Measurements from ENCODE around the gene FNBP1.
A peak's percentile ranks its signal among the peaks of the same experiment; 100 is the strongest.

FNBP1 gene

DNA sequence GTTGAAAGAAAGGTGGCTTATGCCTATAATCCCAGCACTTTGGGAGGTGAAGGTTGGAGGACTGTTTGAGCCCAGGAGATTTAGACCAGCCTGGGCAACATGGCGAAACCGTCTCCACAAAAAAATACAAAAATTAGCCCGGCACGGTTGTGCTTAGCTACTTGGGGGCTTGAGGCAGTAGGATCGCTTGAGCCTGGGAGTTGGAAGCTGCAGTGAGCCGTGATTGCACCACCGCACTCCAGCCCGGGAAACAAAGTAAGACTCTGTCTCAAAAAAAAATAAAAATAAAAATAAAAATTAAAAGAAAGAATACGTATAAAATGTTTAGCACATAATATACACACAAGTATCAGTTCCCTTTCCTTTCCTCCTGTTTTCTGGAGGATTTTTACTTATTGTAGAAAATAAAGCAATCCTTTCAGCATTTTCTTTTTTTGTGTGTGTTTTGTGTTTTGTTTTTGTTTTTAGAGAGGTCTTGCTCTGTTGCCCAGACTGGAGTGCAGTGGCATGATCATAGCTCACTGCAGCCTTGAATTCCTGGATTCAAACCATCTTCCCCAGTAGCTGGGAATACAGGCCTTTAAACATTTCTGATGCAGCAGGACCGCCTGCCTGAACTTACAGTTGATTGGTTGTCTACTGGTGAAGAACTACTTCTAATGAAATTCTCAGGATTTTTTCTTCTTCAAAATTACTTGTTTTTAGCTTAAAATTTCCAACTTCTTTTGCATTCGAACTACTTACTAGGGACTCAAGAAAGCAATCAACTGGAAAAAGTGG, 6.6 kb upstream of the FNBP1 start:
- H3K4me3 ChIP-seq (ENCODE audit: low read length): no peak overlapping the region
- no peak for DNase-seq (ENCODE audit: low read depth, low spot score)

DNA sequence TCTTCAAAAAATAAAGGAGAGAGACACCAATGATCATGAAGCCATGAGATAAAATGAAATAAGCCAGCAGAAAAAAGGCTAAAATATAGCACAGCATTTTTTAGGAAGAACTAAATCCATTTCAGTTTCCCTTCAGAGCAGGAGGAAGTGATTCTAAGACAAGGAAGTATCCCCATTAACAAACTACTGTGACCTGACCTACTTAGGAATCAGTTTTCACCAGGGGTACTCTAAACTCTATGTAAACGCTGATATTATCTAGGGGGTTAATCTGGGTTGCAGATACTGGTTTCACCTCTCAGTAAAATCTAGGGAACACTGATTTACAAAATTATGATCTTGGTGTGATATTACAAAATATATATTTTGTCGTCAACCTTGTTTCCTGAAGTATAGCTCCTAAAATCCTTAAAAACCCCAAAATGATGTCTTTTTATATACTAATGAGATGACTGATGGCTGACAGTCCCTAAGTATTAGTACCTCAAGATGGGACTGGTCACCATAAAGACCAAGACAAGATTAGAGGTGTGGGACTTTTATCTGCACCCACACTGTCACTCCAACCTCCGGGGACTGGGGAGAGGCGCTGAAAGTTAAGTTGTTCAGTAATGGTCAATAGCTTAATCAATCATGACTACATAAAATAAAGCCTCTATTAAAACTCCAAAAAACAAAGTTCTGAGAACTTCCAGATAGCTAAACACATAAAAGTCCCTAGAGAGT, 2.9 kb upstream of the FNBP1 start:
- no peak for DNase-seq (ENCODE audit: low read depth, low spot score)
- H3K4me3 ChIP-seq (ENCODE audit: low read length): no peak overlapping the region

DNA sequence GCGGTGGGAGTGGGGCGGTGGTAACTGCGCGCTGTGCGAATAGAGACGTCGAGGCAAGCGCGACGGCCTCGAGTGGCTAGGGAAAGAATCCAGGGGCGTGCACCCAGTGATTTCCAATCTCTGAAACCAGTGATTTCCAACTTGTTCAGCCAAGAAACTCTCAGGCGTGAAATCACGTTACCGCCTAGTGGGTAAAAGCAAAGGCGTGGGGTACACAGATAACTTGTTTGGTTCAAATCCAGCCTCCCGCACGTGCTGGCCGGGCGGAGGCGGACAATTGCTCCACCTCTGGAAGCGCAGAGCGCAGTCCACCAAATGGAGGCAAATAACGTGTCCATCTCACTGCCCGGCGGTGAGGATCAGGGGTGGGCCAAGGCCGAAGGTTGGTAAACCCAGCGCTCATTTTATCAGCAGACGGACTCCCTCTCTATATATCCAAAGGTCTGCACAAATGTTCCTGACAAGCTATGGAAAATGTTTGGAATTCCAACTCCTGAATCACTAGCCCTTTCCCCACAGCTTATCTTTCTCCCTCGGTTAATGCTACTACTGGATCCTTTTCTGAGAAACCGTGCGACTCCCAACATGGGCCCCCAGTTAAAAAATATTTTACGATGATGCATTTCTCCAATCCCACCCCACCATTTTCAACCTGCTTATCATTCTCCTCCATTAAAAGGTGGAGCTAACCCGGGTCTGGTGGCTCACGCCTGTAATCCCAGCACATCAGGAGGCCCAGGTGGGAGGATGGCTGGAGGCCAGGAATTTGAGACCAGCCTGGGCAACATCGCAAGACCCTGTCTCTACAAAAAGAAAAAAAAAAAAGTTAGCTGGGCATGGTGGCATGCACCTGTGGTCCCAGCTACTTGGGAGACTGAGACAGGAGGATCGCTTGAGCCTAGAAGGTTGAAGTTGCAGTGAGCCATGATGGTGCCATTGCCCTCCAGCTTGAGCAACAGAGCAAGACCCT, 950 bp upstream of the FNBP1 start:
- H3K4me3 ChIP-seq (ENCODE audit: low read length): peak overlapping the region; percentile 57
- no peak for DNase-seq (ENCODE audit: low read depth, low spot score)

- DNase-seq (ENCODE audit: low read depth, low spot score): no peak
- H3K4me3 ChIP-seq (ENCODE audit: low read length): peak overlapping the region; percentile 74
Observed at GRCh38 chr9:130042406-130042884, 544 bp downstream of the FNBP1 start.

DNA sequence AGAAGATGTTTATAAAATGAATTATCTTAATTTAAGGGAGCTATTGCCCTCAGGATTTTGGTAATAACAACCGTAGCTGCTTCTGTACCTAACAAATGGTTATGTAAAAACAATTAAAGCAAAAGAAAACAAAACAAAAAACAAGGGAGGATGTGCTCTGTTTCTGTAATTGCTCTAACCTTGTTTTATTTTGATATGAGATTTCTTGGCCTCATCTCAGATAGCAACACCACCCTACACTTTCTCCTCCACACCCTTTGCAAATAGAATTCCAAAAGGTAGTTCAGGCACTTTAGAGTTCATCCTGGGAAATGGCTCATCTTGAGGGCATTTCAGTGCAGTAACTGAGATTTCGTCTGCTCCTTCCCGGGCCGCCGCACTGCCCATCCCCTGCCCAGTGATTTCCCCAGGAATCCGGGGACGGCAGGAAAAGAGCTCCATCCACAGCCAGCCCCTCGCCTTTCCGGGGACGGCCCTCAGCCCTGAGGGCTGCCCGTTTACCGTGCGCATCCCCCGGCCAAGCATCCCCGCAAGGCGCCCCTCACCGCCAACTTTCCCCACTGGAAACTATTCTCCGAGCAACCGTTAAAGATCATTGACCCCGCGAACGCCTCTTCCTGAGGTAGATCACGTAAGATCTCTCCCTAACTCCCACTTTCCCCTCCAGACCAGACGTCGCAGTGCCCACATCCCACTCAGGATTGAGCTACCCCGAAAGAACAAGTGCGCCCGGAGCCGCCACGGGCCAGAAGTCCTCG, 1.2 kb downstream of the FNBP1 start:
- H3K4me3 ChIP-seq (ENCODE audit: low read length): peak overlapping the region; percentile 74
- DNase-seq (ENCODE audit: low read depth, low spot score): no peak

DNA sequence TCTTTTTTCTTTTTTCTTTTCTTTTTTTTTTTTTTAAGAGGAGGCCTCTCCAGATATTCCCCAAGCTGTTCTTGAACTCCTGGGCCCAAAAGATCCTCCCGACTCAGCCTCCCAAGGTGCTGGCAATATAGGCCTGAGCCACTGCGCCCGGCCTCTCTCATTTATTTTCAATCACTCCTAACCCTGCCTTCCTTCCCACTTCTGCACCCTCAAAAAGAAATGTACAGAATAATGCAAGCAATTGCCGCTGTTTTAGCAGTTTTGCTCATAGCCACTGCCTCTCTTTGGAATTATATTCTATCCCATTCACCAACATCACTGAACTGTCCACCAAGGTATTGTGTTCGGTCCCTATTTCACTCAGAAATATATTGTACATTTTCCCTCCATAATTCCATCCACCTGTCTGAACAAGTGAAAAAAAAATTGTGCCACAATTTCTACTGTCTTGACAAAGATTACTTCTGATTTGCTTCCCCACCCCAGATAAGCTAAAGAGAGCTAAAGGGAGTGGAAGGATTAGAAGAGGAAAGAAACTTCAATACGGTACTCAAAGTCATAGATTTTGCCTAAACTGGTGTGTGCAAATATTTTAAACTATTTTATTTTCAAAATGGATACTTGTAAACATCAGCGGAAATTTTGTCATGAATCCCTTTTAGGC, 1.9 kb downstream of the FNBP1 start:
- no peak for DNase-seq (ENCODE audit: low read depth, low spot score)
- peak overlapping the region; percentile 74 for H3K4me3 ChIP-seq (ENCODE audit: low read length)

DNA sequence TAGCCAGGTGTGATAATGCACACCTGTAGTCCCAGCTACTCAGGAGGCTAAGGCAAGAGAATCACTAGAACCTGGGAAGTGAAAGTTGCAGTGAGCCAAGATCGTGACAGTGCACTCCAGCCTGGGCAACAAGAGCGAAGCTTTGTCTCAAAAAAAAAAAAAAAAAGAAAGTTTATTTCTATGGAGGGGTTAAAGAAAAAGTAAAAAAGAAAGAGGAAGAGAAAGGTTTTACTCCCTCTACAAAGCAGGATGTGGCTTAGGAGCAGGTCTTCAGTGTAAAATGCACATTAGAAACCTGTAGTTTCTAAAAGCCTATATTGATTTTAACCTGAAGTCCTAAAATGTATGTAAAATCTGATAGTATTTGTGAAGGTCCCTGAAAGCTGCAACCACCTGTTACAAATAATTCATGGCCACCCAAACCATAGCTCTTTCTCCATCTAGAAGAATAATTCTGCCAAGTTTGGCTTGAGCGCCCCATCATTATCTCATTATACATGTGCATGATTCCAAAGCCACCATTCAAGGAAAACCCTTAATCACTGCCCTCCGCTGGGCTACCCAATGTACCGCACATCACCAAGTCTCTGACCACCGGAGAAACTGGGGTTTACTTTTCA, 3.4 kb downstream of the FNBP1 start:
- peak; percentile 67 for DNase-seq (ENCODE audit: low read depth, low spot score)
- peak overlapping the region; percentile 74 for H3K4me3 ChIP-seq (ENCODE audit: low read length)

DNA sequence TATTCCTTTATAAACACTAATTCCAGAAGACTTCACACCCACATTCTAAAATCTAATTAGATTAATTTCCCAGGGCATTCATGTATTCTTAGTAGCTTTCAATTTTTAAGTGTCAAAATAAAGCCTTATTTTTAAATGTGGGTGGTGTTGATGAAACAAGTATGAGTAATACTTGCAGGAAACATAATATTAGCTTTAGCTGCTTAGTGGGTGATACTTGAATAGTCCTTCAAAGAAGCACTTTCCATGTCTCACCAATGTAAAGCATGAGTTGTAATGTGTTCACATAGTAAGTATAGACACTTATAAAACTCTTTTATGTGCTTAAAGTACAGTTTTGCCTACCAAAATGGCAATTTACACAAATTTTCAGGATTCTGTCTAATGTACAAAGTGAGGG, 6.9 kb downstream of the FNBP1 start:
- DNase-seq (ENCODE audit: low read depth, low spot score): no peak
- no peak overlapping the region for H3K4me3 ChIP-seq (ENCODE audit: low read length)

GRCh38 chr9:130034570-130034969, 8.4 kb downstream of the FNBP1 start:
- H3K4me3 ChIP-seq (ENCODE audit: low read length): no peak overlapping the region
- DNase-seq (ENCODE audit: low read depth, low spot score): no peak

DNA sequence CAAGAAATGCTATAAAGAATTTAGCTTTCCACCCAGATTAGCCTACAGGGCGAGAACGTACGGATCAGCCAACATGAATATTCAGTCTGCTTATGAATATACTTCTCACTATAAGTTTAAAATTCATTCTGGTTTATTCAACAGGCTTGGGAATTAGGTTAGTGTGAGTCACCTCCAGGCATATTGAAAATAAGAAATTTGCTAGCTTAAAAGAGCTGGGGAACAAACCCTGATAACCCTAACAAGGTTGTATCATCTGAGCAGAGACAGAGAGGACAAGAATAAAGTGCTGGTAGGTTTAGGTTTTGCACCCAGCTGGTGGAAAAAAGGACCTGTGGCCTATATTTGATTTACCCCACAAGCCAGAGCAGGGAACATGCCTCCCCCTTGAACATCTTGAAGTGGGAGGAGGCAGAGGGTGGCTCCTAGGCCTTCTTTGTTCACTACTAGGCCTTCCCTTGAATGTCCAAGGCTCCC, 12.3 kb downstream of the FNBP1 start:
- no peak overlapping the region for H3K4me3 ChIP-seq (ENCODE audit: low read length)
- DNase-seq (ENCODE audit: low read depth, low spot score): peak; percentile 36

DNA sequence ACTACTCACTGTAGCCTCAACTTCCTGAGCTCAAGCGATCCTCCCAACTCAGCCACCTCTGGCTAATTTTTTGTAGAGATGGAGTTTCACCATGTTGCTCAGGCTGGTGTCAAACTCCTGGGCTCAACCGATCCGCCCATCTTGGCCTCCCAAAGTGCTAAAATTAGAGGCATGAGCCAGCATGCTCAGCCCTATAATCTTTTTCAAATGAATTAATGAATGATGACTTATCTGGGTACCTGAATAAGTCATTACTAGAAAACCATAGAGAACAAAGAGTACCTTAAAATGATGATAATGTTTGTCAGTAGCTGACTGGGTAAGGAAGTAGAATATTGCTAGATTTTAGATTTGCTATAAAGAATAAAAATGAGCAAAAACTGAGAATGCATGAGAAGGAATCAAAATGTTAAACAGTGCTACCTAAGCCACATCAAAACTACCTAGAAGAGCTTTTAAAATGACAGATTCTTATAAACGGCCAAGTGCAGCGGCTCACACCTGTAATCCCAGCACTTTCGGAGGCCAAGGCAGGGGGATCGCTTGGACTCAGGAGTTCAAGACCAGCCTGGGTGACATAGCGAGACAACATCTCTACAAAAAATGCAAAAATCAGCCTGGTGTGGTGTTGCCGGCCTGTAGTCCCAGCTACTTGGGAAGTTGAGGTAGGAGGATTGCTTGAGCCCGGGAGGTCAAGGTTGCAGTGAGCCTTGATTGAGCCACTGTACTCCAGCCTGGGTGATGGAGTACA, 13.6 kb downstream of the FNBP1 start:
- no peak overlapping the region for H3K4me3 ChIP-seq (ENCODE audit: low read length)
- DNase-seq (ENCODE audit: low read depth, low spot score): no peak

DNA sequence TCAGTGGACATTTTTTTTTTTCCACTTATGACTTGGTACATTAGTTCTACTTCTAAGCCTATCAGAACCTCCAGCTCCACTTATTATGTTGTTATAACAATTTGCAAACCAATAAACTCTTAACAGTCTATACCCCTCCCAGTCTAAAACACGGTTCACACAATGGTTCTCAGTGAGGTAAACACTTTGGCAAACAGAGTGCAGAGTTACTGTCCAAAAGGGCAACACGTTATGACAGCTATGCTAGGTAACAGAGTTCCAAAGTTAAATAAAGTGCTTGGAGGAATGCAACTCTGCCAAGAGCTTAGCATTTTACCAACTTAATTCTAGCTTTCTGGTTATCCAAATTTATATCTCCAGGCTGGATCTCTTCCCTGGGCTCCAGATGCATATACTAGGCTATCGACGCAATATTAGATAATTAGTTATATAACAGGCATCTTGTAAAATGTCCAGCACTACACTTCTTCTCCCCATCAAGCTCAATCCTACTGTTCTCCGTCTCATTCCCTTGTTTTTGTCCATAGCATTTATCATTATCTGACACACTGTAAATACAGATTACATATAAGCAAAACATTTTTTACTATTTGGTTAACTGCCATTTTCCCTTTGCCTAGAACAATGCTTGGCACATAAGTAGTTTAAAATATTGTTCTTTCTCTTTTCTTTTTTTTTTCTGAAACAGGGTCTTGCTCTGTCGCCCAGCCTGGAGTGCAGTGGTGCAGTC, 14.3 kb downstream of the FNBP1 start:
- no peak overlapping the region for H3K4me3 ChIP-seq (ENCODE audit: low read length)
- DNase-seq (ENCODE audit: low read depth, low spot score): no peak

DNA sequence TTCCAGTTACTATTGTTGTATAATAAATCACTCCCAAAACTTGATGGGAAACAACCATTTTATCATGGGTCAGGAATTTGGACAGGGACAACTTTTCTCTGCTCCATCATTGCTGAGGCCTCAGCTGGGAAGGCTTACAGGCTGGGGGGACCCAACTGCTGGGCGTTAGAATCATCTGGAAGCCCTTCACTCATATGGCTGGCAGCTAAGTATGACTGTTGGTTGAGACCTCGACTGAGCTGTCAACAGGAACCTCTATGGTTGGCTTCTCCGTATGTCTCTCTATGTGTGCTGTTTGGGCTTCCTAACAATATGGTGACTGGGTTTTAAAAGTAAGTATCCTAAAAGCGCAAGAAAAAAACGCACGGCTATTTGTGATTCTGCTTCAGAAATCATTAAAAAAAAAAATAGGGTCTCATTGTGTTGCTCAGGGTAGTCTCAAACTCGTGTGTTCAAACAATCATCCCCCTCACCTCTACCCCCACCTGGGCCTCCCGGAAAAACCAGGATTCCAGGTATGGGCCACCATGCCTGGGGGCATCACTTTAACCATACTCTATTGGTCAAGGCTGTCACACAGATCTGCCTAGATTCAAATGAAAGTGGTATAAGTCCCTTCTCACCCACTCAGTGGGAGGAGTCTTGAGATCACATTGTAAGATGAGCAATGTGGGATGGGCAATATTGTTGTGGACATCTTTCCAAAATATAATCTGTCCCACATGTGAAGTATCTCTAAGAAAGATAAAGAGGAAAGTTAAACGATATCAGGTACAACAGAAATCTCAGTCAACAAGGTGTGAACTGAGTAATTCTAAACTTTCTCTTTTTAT, 15.2 kb downstream of the FNBP1 start:
- H3K4me3 ChIP-seq (ENCODE audit: low read length): no peak overlapping the region
- DNase-seq (ENCODE audit: low read depth, low spot score): no peak

- no peak overlapping the region for H3K4me3 ChIP-seq (ENCODE audit: low read length)
- peak; percentile 44 for DNase-seq (ENCODE audit: low read depth, low spot score)
Observed at GRCh38 chr9:130026583-130027340, 16.2 kb downstream of the FNBP1 start.

DNA sequence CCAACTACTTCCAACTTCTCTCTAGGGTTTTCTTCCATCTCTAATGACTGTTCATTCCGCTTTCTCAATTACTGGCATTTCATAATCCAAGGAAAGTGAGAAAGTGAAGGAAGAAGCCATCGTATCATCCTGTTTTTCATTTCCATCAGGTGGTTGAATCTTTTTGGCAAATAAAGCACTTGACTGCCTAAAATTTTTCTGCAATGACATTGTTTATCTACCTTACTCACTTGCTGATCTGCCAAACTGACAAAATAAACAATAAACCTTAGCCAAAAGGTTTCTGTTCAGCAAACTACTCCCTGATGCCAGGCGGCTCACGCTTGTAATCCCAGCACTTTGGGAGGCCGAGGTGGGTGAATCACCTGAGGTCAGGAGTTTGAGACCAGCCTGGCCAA, 18.4 kb downstream of the FNBP1 start:
- no peak overlapping the region for H3K4me3 ChIP-seq (ENCODE audit: low read length)
- DNase-seq (ENCODE audit: low read depth, low spot score): no peak

All from Jurkat, Clone E6-1 (cell line).